Fibroblast of mammary gland (primary cell): ENCODE measurements around the gene B3GNT2.
"Not testable (repeated sequence)": the region's sequence is repeated elsewhere in the genome, so short reads cannot be mapped to it uniquely, and the experiment has no call there.

ENCODE experiments used
- DNase-seq: peaks from one replicate; pipeline ENCODE4 v3.0.0-alpha.2; 2010; ENCODE audit warnings: low read depth
- H3K4me3 ChIP-seq: 2 replicates; pipeline ENCODE4 v1.5.1; 2011; ENCODE audit warnings: low read depth, mild to moderate bottlenecking, low read length, moderate library complexity; ENCODE audit not compliant: control insufficient read depth
- CTCF ChIP-seq: conservative IDR thresholded peaks from 2 replicates; pipeline ENCODE4 v1.5.1; 2011; ENCODE audit warnings: low read depth, low read length, inconsistent platforms; ENCODE audit not compliant: control insufficient read depth, insufficient read depth

Gene B3GNT2, protein sequence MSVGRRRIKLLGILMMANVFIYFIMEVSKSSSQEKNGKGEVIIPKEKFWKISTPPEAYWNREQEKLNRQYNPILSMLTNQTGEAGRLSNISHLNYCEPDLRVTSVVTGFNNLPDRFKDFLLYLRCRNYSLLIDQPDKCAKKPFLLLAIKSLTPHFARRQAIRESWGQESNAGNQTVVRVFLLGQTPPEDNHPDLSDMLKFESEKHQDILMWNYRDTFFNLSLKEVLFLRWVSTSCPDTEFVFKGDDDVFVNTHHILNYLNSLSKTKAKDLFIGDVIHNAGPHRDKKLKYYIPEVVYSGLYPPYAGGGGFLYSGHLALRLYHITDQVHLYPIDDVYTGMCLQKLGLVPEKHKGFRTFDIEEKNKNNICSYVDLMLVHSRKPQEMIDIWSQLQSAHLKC

GRCh38 chr2:62195421-62196277 is at the start of gene B3GNT2:
Gene B3GNT2 (plus strand): TSS chr2:62196115. CDS start chr2:62222221, 26,106 bp downstream.
- no peak for TF ChIP-seq CTCF
- H3K4me3 ChIP-seq: peak within 1 kb of the TSS; percentile 89
- peak; percentile 57 for DNase-seq

DNA sequence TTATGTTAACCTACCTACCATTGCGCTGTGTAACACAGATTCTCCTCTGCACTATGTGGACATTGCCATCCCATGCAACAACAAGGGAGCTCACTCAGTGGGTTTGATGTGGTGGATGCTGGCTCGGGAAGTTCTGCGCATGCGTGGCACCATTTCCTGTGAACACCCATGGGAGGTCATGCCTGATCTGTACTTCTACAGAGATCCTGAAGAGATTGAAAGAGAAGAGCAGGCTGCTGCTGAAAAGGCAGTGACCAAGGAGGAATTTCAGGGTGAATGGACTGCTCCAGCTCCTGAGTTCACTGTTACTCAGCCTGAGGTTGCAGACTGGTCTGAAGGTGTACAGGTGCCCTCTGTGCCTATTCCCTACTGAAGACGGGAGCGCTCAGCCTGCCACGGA is 49.1 kb upstream of the B3GNT2 start:
- not testable (repeated sequence) for DNase-seq, H3K4me3 ChIP-seq

DNA sequence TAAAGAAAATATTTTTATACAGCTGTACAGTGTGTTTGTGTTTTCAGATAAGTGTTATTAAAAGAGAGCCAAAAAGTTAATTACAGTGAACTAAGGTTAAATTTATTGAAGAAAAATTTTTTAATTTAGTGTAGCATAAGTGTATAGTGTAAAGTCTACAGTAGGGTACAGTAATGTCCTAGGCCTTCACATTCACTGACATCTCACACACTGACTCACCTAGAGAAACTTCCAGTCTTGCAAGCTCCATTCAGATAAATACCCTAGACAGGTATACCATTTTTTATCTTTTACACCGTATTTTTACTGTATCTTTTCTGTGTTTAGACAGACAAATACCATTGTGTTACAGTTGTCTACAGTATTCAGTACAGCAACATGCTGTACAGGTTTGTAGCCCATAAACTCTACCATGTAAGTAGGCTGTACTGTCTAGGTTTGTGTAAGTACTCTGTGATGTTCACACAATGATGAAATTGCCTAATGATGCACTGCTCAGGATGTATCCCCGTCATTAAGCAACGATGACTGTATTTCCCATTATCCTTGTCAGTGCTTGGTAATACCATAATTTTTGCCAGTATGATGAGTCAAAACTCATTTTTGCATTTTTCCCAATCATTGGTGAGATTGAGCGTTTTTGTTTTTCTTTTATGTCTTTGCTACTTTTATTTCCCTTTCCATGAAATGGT is 48.2 kb upstream of the B3GNT2 start:
- peak; percentile 99 for DNase-seq
- no peak for TF ChIP-seq CTCF

GRCh38 chr2:62149708-62150107 is 46.2 kb upstream of the B3GNT2 start:
- no peak overlapping the region for H3K4me3 ChIP-seq
- TF ChIP-seq CTCF: no peak
- DNase-seq: peak; percentile 100

More for the DNA sequence above, 48.2 kb upstream of the B3GNT2 start:
- H3K4me3 ChIP-seq: no peak overlapping the region

- no peak for TF ChIP-seq CTCF
- DNase-seq: peak; percentile 37
- H3K4me3 ChIP-seq: no peak overlapping the region
Observed at GRCh38 chr2:62150597-62151305, 45.2 kb upstream of the B3GNT2 start.

DNA sequence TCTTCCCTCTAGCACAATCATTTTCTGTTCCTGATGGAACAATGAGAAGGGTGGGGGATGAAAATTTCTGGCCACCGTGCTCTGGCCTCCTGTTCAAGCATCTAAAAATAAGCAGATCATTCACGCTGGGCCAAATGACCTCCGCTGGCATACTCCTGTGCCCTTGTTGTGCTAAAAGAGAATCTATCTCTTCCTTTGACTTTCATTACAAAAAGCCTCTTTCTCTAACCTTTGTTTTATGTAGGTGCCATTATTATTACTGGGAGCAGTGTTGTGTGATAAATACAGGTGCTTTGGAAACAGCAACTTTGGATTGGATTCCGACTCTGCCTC is 44.6 kb upstream of the B3GNT2 start:
- TF ChIP-seq CTCF: no peak
- DNase-seq: no peak
- H3K4me3 ChIP-seq: no peak overlapping the region
